ENCODE measurements around the gene CYP2F1. TPM values are rescaled to one million over a fixed set of nuclear protein-coding genes. Genes with fewer than 3 reads are reported as not detected.
A peak's percentile ranks its signal among the peaks of the same experiment; 100 is the strongest.

Gene CYP2F1
- polyA plus RNA-seq, 1 donor from 2014 or later = not detected

DNA sequence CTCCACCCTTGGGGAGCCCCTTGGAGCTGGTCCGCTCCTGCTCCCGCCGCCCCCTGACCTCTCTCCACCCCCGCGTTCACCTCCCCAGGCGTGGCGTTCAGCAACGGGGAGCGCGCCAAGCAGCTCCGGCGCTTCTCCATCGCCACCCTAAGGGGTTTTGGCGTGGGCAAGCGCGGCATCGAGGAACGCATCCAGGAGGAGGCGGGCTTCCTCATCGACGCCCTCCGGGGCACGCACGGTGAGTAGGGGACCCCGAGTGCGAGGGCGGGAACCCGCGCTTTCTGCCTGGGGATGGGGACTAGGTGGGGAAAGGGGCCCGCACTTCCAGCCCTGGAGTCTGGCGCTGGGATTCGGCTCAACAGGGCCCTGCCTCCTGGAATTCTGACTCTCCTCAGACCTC lies 24.3 kb upstream of the CYP2F1 start:
- H3K79me2 ChIP-seq (replicated peaks; ENCODE audit: insufficient read depth, low read length) = no peaks in the 10 kb centered on the region
- H3K4me2 ChIP-seq (ENCODE audit: low read length) = no peak overlapping the region
- no peaks in the 10 kb centered on the region for H3K9me2 ChIP-seq (ENCODE audit: insufficient read depth, low read length)
- peak overlapping the region; percentile 31 for H3K4me3 ChIP-seq (ENCODE audit: low read length)
- H3K27ac ChIP-seq (ENCODE audit: low read length) = no peak overlapping the region
- no peak for TF ChIP-seq RAD21 (conservative IDR thresholded peaks at IDR 0.05)
- no peak for TF ChIP-seq MXI1 (conservative IDR thresholded peaks at IDR 0.05; ENCODE audit: poor library complexity, severe bottlenecking)
- TF ChIP-seq EP300 (conservative IDR thresholded peaks at IDR 0.05; ENCODE audit: poor library complexity, severe bottlenecking) = no peak
- TF ChIP-seq, protein P1, sequence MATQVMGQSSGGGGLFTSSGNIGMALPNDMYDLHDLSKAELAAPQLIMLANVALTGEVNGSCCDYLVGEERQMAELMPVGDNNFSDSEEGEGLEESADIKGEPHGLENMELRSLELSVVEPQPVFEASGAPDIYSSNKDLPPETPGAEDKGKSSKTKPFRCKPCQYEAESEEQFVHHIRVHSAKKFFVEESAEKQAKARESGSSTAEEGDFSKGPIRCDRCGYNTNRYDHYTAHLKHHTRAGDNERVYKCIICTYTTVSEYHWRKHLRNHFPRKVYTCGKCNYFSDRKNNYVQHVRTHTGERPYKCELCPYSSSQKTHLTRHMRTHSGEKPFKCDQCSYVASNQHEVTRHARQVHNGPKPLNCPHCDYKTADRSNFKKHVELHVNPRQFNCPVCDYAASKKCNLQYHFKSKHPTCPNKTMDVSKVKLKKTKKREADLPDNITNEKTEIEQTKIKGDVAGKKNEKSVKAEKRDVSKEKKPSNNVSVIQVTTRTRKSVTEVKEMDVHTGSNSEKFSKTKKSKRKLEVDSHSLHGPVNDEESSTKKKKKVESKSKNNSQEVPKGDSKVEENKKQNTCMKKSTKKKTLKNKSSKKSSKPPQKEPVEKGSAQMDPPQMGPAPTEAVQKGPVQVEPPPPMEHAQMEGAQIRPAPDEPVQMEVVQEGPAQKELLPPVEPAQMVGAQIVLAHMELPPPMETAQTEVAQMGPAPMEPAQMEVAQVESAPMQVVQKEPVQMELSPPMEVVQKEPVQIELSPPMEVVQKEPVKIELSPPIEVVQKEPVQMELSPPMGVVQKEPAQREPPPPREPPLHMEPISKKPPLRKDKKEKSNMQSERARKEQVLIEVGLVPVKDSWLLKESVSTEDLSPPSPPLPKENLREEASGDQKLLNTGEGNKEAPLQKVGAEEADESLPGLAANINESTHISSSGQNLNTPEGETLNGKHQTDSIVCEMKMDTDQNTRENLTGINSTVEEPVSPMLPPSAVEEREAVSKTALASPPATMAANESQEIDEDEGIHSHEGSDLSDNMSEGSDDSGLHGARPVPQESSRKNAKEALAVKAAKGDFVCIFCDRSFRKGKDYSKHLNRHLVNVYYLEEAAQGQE (IDR thresholded peaks at IDR 0.05; ENCODE audit: borderline replicate concordance) = no peak
- no peak for TF ChIP-seq EZH2 (IDR thresholded peaks at IDR 0.05; ENCODE audit: borderline replicate concordance, insufficient read depth, low read length, poor library complexity, severe bottlenecking)
- no peak for TF ChIP-seq SMC3 (conservative IDR thresholded peaks at IDR 0.05; ENCODE audit: poor library complexity)
- TF ChIP-seq CTCF (IDR thresholded peaks at IDR 0.05; ENCODE audit: poor library complexity, severe bottlenecking) = no peak
- TF ChIP-seq POLR2AphosphoS5 (IDR thresholded peaks at IDR 0.05) = no peak
- TF ChIP-seq TAF1 (IDR thresholded peaks at IDR 0.05; ENCODE audit: low read depth) = no peak
- no peaks in the 10 kb centered on the region for H3K36me3 ChIP-seq (ENCODE audit: insufficient read depth, low read length)
- H4K20me1 ChIP-seq (ENCODE audit: insufficient read depth) = no peaks in the 10 kb centered on the region
- no peaks in the 10 kb centered on the region for H3F3A ChIP-seq (ENCODE audit: insufficient read depth, low read length, poor library complexity, severe bottlenecking)
- no peak overlapping the region for H3K9ac ChIP-seq (ENCODE audit: low read length)
- H3K27me3 ChIP-seq (ENCODE audit: insufficient read depth, low read depth, low read length) = peaks cover 13% of the 10 kb centered on the region
- no peaks in the 10 kb centered on the region for H3K9me3 ChIP-seq (ENCODE audit: low read length)
- no peak overlapping the region for H2AFZ ChIP-seq (ENCODE audit: low read depth, low read length)

GRCh38 chr19:41095703-41096102 lies 18.5 kb upstream of the CYP2F1 start:
- Histone ChIP-seq H3K27ac (ENCODE audit: low read length) (no peak overlapping the region), H3K9ac (ENCODE audit: low read length) (no peak overlapping the region), H3K4me3 (ENCODE audit: low read length) (no peak overlapping the region), H3K36me3 (ENCODE audit: insufficient read depth, low read length) (no peaks in the 10 kb centered on the region), H3K79me2 (replicated peaks; ENCODE audit: insufficient read depth, low read length) (no peaks in the 10 kb centered on the region), H3K9me2 (ENCODE audit: insufficient read depth, low read length) (no peaks in the 10 kb centered on the region), H3F3A (ENCODE audit: insufficient read depth, low read length, poor library complexity, severe bottlenecking) (no peaks in the 10 kb centered on the region), H3K4me2 (ENCODE audit: low read length) (no peak overlapping the region), H3K27me3 (ENCODE audit: insufficient read depth, low read depth, low read length) (no peaks in the 10 kb centered on the region), H2AFZ (ENCODE audit: low read depth, low read length) (no peak overlapping the region), H4K20me1 (ENCODE audit: insufficient read depth) (no peaks in the 10 kb centered on the region), H3K9me3 (ENCODE audit: low read length) (no peaks in the 10 kb centered on the region)
- TF ChIP-seq EZH2 (IDR thresholded peaks at IDR 0.05; ENCODE audit: borderline replicate concordance, insufficient read depth, low read length, poor library complexity, severe bottlenecking) (no peak), POLR2AphosphoS5 (IDR thresholded peaks at IDR 0.05) (no peak), EP300 (conservative IDR thresholded peaks at IDR 0.05; ENCODE audit: poor library complexity, severe bottlenecking) (no peak), MXI1 (conservative IDR thresholded peaks at IDR 0.05; ENCODE audit: poor library complexity, severe bottlenecking) (no peak), SMC3 (conservative IDR thresholded peaks at IDR 0.05; ENCODE audit: poor library complexity) (no peak), RAD21 (conservative IDR thresholded peaks at IDR 0.05) (no peak), CTCF (IDR thresholded peaks at IDR 0.05; ENCODE audit: poor library complexity, severe bottlenecking) (no peak), TAF1 (IDR thresholded peaks at IDR 0.05; ENCODE audit: low read depth) (no peak)
- TF ChIP-seq, protein P1 (IDR thresholded peaks at IDR 0.05; ENCODE audit: borderline replicate concordance) = no peak
